HG03469 (cell line): ENCODE data around the gene SLC27A4.
"Not testable (repeated sequence)": the region's sequence is repeated elsewhere in the genome, so short reads cannot be mapped to it uniquely, and the experiment has no call there.

ENCODE experiments used
- ATAC-seq: cut with Tn5 transposase; IDR thresholded peaks from one replicate; pipeline ENCODE4 v1.9.1; 2021; ENCODE audit warnings: mild to moderate bottlenecking, moderate library complexity, moderate number of reproducible peaks; ENCODE audit not compliant: unreplicated experiment

SLC27A4 gene

GRCh38 chr9:128323791-128324190, 16.5 kb upstream of the SLC27A4 start:
- no peak for ATAC-seq

GRCh38 chr9:128324401-128324800, 15.9 kb upstream of the SLC27A4 start:
- ATAC-seq: no peak

GRCh38 chr9:128325629-128326028, 14.7 kb upstream of the SLC27A4 start:
- no peak for ATAC-seq

- ATAC-seq: no peak
Observed at GRCh38 chr9:128333451-128333869, 6.9 kb upstream of the SLC27A4 start.

- ATAC-seq: no peak
Observed at GRCh38 chr9:128335161-128335560, 5.2 kb upstream of the SLC27A4 start.

GRCh38 chr9:128335914-128336313, 4.4 kb upstream of the SLC27A4 start:
- ATAC-seq: no peak

- ATAC-seq: no peak
Observed at GRCh38 chr9:128337936-128338335, 2.4 kb upstream of the SLC27A4 start.

GRCh38 chr9:128338852-128339614, 1.3 kb upstream of the SLC27A4 start:
- ATAC-seq: not testable (repeated sequence)

GRCh38 chr9:128340691-128341434, 536 bp downstream of the SLC27A4 start:
- ATAC-seq: no peak

- no peak for ATAC-seq
Observed at GRCh38 chr9:128341435-128341849, 1.1 kb downstream of the SLC27A4 start.

GRCh38 chr9:128342971-128343680, 2.8 kb downstream of the SLC27A4 start:
- ATAC-seq: no peak

- ATAC-seq: no peak
Observed at GRCh38 chr9:128343855-128344254, 3.5 kb downstream of the SLC27A4 start.

- no peak for ATAC-seq
Observed at GRCh38 chr9:128344931-128345605, 4.7 kb downstream of the SLC27A4 start.

GRCh38 chr9:128349125-128349524, 8.8 kb downstream of the SLC27A4 start:
- ATAC-seq: no peak

GRCh38 chr9:128349772-128350171, 9.4 kb downstream of the SLC27A4 start:
- no peak for ATAC-seq

- no peak for ATAC-seq
Observed at GRCh38 chr9:128355451-128355850, 15.1 kb downstream of the SLC27A4 start.

GRCh38 chr9:128358090-128358489, 17.8 kb downstream of the SLC27A4 start:
- no peak for ATAC-seq

- ATAC-seq: no peak
Observed at GRCh38 chr9:128358861-128359260, 18.5 kb downstream of the SLC27A4 start.

GRCh38 chr9:128360826-128361225, 20.5 kb downstream of the SLC27A4 start:
- no peak for ATAC-seq

- ATAC-seq: no peak
Observed at GRCh38 chr9:128361296-128361985, 21.1 kb downstream of the SLC27A4 start.
